Fibroblast of skin of right quadriceps (primary cell): Measurements from ENCODE around the gene GLRA3.
A peak's percentile ranks its signal among the peaks of the same experiment; 100 is the strongest.
"Not testable (repeated sequence)": the region's sequence is repeated elsewhere in the genome, so short reads cannot be mapped to it uniquely, and the experiment has no call there.

ENCODE experiments used
- DNase-seq: peaks from one replicate; pipeline ENCODE4 v3.0.0-alpha.2; 2013

GLRA3 gene

GRCh38 chr4:174808836-174809235 is 20.2 kb downstream of the GLRA3 start:
- DNase-seq: no peak

GRCh38 chr4:174808119-174808518 is 20.9 kb downstream of the GLRA3 start:
- no peak for DNase-seq

- DNase-seq: no peak
These were observed 23.3 kb downstream of the GLRA3 start for GRCh38 chr4:174805746-174806145.

DNA sequence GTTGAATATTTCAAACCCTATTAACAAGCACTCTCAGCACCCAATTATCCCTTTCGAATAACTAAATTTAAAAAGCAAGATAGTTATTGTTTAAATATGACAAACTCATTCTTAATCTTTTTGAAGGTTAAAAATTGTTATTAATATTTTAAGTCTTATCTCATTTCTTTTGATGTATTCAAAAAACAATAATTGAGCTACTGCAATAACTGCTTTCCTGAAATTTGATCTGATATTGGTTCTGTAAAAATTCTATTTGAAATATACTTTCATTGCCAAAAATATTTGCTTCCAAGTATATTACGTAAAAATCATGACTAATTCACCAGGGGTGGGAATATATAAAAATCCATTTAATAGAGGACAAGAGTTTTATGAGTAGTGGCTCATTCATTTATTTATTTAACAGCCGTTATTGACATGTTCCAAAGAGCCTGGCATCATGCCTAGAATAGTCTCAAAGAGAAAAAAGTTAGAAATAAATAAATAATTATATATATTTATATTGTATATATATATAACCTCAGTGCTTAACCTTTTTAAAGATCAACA is 34.4 kb downstream of the GLRA3 start:
- no peak for DNase-seq

DNA sequence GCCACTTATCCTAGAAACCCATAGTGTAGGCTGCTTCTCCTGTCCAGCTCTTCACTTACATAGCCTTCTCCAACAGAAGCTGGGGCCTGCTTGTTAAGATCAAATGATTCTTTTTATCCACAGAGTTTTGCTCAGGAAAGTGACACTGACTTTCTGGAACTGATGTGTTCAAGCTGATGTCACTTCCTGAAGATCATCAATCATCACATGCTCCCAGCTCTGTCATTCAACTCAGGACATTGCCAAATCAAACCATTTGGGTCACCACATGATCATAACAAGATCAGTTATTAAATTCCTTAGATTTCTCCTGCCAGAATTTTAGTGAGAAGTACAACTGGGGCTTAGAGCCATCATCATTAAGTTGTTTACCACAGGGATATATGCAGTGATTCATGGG is 39.4 kb downstream of the GLRA3 start:
- no peak for DNase-seq

DNA sequence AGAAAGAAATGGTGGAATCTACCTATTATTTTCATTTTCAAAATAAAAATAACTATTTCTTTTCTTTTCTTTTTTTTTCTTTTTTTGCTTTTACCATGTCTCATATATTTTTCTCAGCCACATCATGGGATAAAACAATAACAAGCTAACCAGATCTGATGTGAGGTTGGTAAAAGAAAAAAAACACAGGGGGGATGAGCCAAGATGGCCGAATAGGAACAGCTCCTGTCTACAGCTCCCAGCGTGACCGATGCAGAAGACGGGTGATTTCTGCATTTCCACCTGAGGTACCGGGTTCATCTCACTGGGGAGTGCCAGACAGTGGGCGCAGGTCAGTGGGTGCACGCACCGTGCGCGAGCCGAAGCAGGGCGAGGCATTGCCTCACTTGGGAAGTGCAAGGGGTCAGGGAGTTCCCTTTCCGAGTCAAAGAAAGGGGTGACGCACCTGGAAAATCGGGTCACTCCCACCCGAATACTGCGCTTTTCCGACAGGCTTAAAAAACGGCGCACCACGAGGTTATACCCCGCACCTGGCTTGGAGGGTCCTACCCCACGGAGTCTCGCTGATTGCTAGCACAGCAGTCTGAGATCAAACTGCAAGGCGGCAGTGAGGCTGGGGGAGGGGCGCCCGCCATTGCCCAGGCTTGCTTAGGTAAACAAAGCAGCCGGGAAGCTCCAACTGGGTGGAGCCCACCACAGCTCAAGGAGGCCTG is 50.6 kb downstream of the GLRA3 start:
- DNase-seq: not testable (repeated sequence)

DNA sequence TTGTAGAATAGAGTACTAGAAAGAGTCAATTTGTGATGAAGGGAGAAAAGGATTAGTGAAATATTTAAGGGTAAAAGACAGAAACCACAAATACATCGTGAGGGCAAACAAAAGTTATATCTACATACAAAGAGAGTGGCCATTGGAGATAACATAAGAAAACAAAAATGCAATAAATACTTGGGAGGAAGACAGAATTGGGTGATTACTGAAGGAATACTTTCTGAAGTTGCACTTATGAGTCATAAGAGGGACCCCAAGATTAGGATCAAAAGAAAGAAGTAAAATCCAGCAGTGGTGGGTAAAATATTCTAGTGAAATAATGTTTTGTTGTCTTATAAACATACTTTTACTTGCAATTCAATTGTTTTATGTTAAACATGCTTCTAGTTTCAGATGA is 53.7 kb downstream of the GLRA3 start:
- no peak for DNase-seq

GRCh38 chr4:174764105-174764729 is 64.8 kb downstream of the GLRA3 start:
- DNase-seq: peak; percentile 31

DNA sequence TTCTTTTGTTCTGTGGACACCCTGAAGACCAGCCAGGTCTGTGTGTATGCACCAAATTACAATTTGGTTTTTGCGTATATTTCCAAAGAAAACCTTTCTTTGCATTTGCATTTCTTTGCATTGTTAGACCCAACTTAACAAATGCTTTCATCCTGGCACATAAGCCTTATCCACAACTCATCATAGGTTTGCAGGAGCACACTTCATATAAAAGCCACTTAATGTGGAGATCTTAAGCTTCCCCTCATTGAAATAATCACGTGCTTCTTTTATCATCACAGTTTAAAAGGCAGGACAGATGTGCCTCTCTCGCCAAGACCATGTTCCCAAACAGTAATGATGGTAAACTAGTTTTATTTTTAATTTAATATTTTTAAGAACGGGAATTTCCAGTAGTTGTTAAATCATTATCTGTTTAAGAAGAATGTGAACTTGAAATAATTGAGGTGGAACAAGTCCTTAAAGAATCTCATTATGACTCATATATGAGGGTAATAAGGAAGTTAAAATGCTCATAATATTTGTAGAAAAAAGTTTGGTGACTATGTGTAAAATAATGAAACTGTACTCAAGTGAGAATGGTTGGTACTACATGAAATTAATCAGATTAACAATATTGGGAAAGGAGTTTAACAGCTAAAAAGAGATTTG is 65.5 kb downstream of the GLRA3 start:
- DNase-seq: peak; percentile 0

GRCh38 chr4:174761451-174761850 is 67.6 kb downstream of the GLRA3 start:
- no peak for DNase-seq

- no peak for DNase-seq
These were observed 71.3 kb downstream of the GLRA3 start for GRCh38 chr4:174757736-174758135.

GRCh38 chr4:174753021-174753420 is 76.0 kb downstream of the GLRA3 start:
- no peak for DNase-seq

DNA sequence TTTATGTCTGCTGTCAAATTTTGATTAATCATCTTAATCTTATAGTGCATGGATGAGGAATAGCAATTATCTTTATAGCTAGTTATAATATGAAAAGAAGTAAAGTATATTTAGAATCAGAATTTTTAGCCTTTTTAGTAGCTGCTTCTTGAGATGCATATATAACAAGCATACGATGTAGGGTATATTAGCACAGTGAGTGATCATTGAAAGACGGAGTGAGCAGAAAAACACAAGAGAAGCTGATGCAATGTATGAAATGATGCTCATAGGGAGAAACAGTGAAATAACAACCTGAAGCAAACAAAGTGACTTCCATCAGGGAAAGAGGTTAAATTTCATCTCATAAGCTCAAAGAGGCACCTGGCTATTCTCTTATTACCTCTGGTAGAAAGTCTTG is 77.0 kb downstream of the GLRA3 start:
- DNase-seq: no peak

GRCh38 chr4:174749091-174749490 is 80.0 kb downstream of the GLRA3 start:
- peak; percentile 7 for DNase-seq

- DNase-seq: no peak
These were observed 82.3 kb downstream of the GLRA3 start for GRCh38 chr4:174746710-174747109.

- DNase-seq: no peak
These were observed 86.5 kb downstream of the GLRA3 start for GRCh38 chr4:174742561-174742960.

GRCh38 chr4:174739576-174739975 is 89.5 kb downstream of the GLRA3 start:
- DNase-seq: no peak

DNA sequence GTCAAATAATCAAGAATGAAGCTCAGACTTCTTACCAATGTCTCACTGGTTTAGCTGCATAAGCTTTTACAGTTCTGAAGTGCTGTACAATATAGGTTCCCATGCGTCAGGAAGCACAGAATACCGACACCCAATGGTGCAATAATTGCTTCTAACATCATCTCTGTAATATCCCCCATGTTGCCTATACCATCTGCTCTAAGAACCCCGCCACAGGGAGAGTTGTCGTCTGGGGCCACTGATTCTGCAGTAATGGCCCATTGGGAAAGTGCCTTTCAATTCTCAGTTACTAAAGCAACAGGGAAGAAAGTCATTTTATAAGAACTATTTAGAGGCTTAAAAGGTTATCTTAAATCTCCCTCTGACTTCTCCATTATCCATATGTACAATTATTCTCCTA is 94.9 kb downstream of the GLRA3 start:
- DNase-seq: no peak

GRCh38 chr4:174717828-174718227 is 111.2 kb downstream of the GLRA3 start:
- no peak for DNase-seq

DNA sequence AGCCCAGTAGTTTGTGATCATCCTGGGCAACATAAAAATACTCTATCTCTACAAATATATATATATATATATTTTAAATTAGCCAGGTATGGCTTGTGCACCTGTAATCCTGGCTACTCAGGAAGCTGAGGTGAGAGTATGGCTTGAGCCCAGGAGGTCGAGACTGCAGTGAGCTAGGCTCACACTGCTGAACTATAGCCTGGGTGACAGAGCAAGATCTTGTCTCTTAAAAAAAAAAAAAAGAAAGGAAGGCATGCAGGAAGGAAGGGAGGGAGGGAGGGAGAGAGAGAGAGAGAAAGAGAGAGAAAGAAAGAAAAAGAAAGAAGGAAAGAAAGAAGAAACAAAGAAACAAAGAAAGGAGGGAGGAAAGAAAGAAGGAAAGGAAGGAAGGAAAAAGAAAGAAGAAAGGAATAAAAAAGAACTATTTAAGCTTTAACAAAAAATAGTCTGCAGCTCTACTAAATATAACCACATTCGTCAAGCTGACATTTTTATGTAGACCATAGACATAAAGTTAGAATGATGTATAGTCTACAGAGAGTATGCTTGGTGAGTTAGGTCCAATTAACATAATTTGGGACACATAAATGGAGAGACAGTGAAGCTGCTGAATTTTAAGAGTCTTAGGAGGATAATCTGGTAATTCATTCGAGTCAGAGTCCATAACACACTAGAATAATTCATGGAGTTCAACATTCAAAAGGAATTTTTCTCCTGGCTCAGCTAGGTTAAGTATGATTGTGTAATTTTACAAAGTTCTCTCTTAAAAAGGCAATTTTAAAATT is 111.9 kb downstream of the GLRA3 start:
- DNase-seq: peak; percentile 15

GRCh38 chr4:174714393-174715211 is 114.4 kb downstream of the GLRA3 start:
- peak; percentile 45 for DNase-seq

DNA sequence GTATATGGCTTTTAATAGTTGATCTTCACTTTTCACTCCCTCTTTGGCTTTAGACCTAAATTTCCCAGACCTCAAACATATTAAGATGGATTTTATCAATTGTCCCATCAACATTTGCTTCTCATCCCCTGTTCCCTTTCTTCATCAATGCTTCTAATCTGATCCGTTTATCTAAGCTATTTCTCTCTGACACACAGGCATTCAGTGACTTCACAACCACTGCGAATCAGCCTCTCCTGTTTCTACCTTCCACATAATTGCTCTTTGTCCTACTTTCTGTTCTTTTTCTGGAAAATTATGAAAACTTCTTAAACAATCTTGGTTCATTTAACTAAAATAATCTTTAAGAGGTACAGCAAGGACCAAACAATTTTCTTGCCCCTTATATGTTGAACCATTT is 115.2 kb downstream of the GLRA3 start:
- no peak for DNase-seq
